OCI-LY3 (cell line): ENCODE measurements around the gene GRM8.

ENCODE experiments used
- CTCF ChIP-seq: fragments of 200-600, 300-600 bp; sonication (generic); IDR thresholded peaks from 2 replicates; pipeline ENCODE4 v1.5.1; 2014; ENCODE audit warnings: antibody characterized with exemption, low read length, low read depth
- EZH2phosphoT487 ChIP-seq: fragments of 200-600 bp; shearing (Covaris generic); IDR thresholded peaks from 2 replicates; pipeline ENCODE4 v1.6.1; 2018; ENCODE audit warnings: antibody characterized with exemption, mixed run types, low read depth

GRCh38 chr7:126462405-126462804 lies 790.3 kb downstream of the GRM8 start:
- TF ChIP-seq CTCF (no peak), EZH2phosphoT487 (no peak)
